Kidney epithelial cell (primary cell): ENCODE data around the gene CFL2. TPM values are rescaled to one million over a fixed set of nuclear protein-coding genes. Genes with fewer than 3 reads are reported as not detected.

Experiments
- DNase-seq: peaks from one replicate; pipeline ENCODE4 v3.0.0-alpha.2; 2010; ENCODE audit warnings: low read depth
- H3K27me3 ChIP-seq: 2 replicates; pipeline ENCODE4 v1.6.0; 2011; ENCODE audit warnings: low read length; ENCODE audit not compliant: control insufficient read depth, insufficient read depth
- H3K36me3 ChIP-seq: 2 replicates; pipeline ENCODE4 v1.5.1; 2011; ENCODE audit warnings: low read length; ENCODE audit not compliant: control insufficient read depth, insufficient read depth
- H3K4me3 ChIP-seq: 2 replicates; pipeline ENCODE4 v1.5.1; 2011; ENCODE audit warnings: low read depth, mild to moderate bottlenecking, control low read depth, low read length
- CTCF ChIP-seq: IDR thresholded peaks from 2 replicates; pipeline ENCODE4 v1.5.1; 2011; ENCODE audit warnings: mild to moderate bottlenecking, moderate library complexity, low read length, control low read depth, inconsistent platforms; ENCODE audit not compliant: insufficient read depth, poor library complexity, severe bottlenecking
- total RNA-seq: library from RNA; depleted of rRNA; stranded (reverse); fragments of >200 nt; gene quantifications from 2 replicates; pipeline ENCODE4 v1.2.3, GENCODE V29; 2015

CFL2 gene
- total RNA-seq, 1 donor from 2014 or later, result 32.4 TPM

GRCh38 chr14:34722723-34723545 is 8.5 kb upstream of the CFL2 start:
- Histone ChIP-seq H3K4me3 (no peak overlapping the region), H3K27me3 (no peaks in the 10 kb centered on the region), H3K36me3 (no peaks in the 10 kb centered on the region)
- peak; percentile 79 for TF ChIP-seq CTCF
- no peak for DNase-seq

GRCh38 chr14:34721129-34721528 is 6.7 kb upstream of the CFL2 start:
- DNase-seq, result no peak
- no peaks in the 10 kb centered on the region for H3K27me3 ChIP-seq
- no peak for TF ChIP-seq CTCF
- H3K36me3 ChIP-seq, result no peaks in the 10 kb centered on the region
- no peak overlapping the region for H3K4me3 ChIP-seq

GRCh38 chr14:34718750-34719304 is 4.4 kb upstream of the CFL2 start:
- Histone ChIP-seq H3K4me3 (no peak overlapping the region), H3K27me3 (no peaks in the 10 kb centered on the region), H3K36me3 (no peaks in the 10 kb centered on the region)
- DNase-seq, result no peak
- no peak for TF ChIP-seq CTCF

GRCh38 chr14:34715127-34715863 is 902 bp upstream of the CFL2 start:
- no peaks in the 10 kb centered on the region for H3K27me3 ChIP-seq
- no peaks in the 10 kb centered on the region for H3K36me3 ChIP-seq
- H3K4me3 ChIP-seq, result peak overlapping the region; percentile 90
- DNase-seq, result no peak
- no peak for TF ChIP-seq CTCF

- H3K4me3 ChIP-seq, result peak overlapping the region; percentile 90
- peak; percentile 59 for DNase-seq
- no peak for TF ChIP-seq CTCF
- H3K36me3 ChIP-seq, result no peaks in the 10 kb centered on the region
- no peaks in the 10 kb centered on the region for H3K27me3 ChIP-seq
Observed at GRCh38 chr14:34713681-34714319, 593 bp downstream of the CFL2 start.
